Skeletal muscle tissue (tissue), 4 donors: ENCODE measurements around the gene PALD1. TPM values are rescaled to one million over a fixed set of nuclear protein-coding genes. Genes with fewer than 3 reads are reported as not detected.

Experiments used
- H3K27ac ChIP-seq: one replicate; pipeline ENCODE4 v1.7.0; 2013; ENCODE audit warnings: mild to moderate bottlenecking, low read depth, low read length, inconsistent platforms
- H3K27me3 ChIP-seq, 3 donors: one replicate each; pipeline ENCODE4 v1.7.0; 2013; ENCODE audit warnings: low read length in 3 of 3; ENCODE audit not compliant: control insufficient read depth in 3 of 3, insufficient read depth in 3 of 3
- H3K36me3 ChIP-seq, 3 donors: one replicate each; pipeline ENCODE4 v1.7.0; 2013; ENCODE audit warnings: low read length in 3 of 3; ENCODE audit not compliant: control insufficient read depth in 3 of 3, insufficient read depth in 3 of 3
- H3K4me1 ChIP-seq, 3 donors: one replicate each; pipeline ENCODE4 v1.7.0; 2013; ENCODE audit warnings: low read length in 3 of 3, mild to moderate bottlenecking in 3 of 3; ENCODE audit not compliant: control insufficient read depth in 3 of 3, insufficient read depth in 3 of 3
- H3K4me3 ChIP-seq, 3 donors: one replicate each; pipeline ENCODE4 v1.7.0; 2013; ENCODE audit warnings: low read length in 3 of 3
- H3K9ac ChIP-seq, 3 donors: one replicate each; pipeline ENCODE4 v1.7.0; 2013; ENCODE audit warnings: low read length in 3 of 3, mild to moderate bottlenecking in 3 of 3, moderate library complexity in 2 of 3, low read depth in 1 of 3
- H3K9me3 ChIP-seq, 3 donors: one replicate each; pipeline ENCODE4 v1.7.0; 2013; ENCODE audit warnings: low read length in 3 of 3; ENCODE audit not compliant: control insufficient read depth in 3 of 3
- total RNA-seq: library from RNA; depleted of rRNA; stranded (reverse); fragments of >200 nt; gene quantifications from one replicate; pipeline ENCODE4 v1.2.3, GENCODE V29; 2014
- donor health status: Osteomylitis.

The PALD1 gene
- total RNA-seq, 1 donor from 2014 or later: 15.7 TPM

DNA sequence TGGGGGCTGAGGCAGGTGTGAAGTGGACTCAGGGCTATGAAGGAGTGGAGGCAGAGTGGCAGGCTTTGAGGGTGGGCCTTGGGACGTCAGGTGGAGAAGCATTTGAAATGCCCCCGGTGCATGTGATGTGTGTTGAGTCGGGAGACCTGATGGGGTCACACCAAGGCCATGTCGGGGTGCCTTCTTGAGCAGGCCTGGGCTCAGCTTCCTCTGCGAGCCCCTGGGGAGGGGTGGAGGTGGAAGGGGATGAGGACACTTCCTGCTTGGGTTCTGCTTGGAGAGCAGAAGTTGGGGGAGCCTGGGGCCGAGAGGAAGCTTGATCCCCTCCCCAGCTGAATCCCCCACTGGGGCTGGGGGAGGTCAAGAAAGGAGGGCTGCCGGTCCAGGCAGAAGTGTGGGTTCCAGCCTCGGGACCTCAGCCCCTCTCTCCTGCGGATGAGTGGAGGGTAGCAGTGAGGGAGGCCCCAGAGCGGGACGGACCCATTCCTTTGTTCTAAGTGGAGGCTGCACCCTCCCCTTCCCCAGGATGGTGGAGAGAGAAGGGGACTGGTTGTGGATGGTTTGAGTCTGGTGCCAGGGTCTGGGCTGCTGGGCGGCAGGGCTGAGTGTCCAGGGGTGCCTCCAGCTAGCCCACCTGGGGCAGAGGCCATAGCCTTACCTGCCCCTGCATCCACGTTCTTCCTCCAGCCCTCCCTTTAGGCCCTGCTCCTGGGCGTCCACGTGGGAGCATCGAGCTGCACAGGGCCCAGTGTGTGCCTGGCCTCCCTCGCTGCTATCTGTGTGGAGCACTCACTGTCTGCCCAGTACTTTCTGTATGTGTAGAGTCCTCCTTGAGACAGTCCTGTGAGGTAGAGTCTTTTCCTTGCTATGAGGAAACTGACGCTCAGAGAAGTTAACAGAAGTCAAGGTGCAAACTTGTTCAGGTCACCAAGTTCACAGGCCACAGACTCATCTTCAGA is 87.3 kb downstream of the PALD1 start:
- Histone ChIP-seq H3K4me3 (no peak overlapping the region), H3K4me1 (peaks cover 4 to 7% (median 5%) of the 10 kb centered on the region in 3 donors), H3K36me3 (peaks cover 0 to 3% (median 2%) of the 10 kb centered on the region in 3 donors), H3K9ac (no peak overlapping the region), H3K27ac (no peak overlapping the region), H3K9me3 (no peaks in the 10 kb centered on the region), H3K27me3 (no peaks in the 10 kb centered on the region)

DNA sequence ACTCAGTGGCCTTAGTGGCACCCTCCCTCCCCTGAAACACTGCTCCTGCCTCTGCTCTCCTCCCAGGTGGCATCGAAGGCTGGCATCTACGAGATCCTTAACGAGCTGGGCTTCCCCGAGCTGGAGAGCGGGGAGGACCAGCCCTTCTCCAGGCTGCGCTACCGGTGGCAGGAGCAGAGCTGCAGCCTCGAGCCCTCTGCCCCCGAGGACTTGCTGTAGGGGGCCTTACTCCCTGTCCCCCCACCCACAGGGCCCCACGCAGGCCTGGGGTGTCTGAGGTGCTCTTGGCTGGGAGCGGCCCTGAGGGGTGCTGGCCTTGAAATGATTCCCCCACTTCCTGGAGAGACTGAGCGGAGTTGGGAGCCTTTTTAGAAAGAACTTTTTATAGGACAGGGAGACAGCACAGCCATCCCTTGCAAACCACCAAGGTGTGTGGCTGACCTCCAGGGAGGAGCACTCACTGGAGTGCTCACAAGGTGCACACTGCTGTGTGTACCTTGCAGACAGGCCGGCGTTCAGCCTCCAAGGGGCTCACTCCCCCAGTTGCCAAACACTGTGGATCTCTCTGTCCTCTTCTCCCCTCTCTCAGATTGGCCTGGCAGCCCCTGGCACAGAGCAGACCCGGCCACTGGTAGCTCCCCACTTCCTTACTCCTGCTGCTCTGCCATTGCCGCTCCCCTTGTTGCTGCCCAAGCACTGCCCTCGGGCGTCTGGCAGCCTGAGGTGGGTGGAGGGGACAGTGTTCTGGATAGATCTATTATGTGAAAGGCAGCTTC is 88.1 kb downstream of the PALD1 start:
- Histone ChIP-seq H3K9me3 (no peaks in the 10 kb centered on the region), H3K27me3 (no peaks in the 10 kb centered on the region), H3K4me3 (no peak overlapping the region), H3K4me1 (no peaks in the 10 kb centered on the region), H3K9ac (no peak overlapping the region), H3K36me3 (peaks cover 0 to 3% (median 2%) of the 10 kb centered on the region in 3 donors), H3K27ac (no peak overlapping the region)

DNA sequence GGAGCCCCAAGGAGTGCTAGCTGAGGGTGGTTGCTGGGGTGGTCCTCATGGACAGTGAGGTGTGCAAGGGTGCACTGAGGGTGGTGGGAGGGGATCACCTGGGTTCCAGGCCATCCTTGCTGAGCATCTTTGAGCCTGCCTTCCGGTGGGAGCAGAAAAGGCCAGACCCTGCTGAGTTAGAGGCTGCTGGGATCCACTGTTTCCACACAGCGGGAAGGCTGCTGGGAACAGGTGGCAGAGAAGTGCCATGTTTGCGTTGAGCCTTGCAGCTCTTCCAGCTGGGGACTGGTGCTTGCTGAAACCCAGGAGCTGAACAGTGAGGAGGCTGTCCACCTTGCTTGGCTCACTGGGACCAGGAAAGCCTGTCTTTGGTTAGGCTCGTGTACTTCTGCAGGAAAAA is 89.0 kb downstream of the PALD1 start:
- Histone ChIP-seq H3K36me3 (peaks cover 0 to 3% (median 2%) of the 10 kb centered on the region in 3 donors), H3K27me3 (no peaks in the 10 kb centered on the region), H3K9ac (no peak overlapping the region), H3K27ac (no peak overlapping the region), H3K9me3 (no peaks in the 10 kb centered on the region), H3K4me1 (no peaks in the 10 kb centered on the region), H3K4me3 (no peak overlapping the region)

DNA sequence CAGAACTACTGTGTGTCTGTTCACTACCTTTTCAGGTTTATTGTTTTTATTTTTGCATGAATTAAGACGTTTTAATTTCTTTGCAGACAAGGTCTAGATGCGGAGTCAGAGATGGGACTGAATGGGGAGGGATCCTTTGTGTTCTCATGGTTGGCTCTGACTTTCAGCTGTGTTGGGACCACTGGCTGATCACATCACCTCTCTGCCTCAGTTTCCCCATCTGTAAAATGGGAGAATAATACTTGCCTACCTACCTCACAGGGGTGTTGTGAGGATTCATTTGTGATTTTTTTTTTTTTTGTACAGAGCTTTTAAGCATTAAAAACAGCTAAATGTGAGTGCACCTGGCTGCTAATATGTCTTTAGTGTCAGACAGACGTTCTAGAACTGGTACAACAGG is 89.5 kb downstream of the PALD1 start:
- Histone ChIP-seq H3K36me3 (peaks cover 0 to 3% (median 2%) of the 10 kb centered on the region in 3 donors), H3K4me1 (no peaks in the 10 kb centered on the region), H3K9ac (no peak overlapping the region), H3K4me3 (no peak overlapping the region), H3K9me3 (no peaks in the 10 kb centered on the region), H3K27me3 (no peaks in the 10 kb centered on the region), H3K27ac (no peak overlapping the region)

DNA sequence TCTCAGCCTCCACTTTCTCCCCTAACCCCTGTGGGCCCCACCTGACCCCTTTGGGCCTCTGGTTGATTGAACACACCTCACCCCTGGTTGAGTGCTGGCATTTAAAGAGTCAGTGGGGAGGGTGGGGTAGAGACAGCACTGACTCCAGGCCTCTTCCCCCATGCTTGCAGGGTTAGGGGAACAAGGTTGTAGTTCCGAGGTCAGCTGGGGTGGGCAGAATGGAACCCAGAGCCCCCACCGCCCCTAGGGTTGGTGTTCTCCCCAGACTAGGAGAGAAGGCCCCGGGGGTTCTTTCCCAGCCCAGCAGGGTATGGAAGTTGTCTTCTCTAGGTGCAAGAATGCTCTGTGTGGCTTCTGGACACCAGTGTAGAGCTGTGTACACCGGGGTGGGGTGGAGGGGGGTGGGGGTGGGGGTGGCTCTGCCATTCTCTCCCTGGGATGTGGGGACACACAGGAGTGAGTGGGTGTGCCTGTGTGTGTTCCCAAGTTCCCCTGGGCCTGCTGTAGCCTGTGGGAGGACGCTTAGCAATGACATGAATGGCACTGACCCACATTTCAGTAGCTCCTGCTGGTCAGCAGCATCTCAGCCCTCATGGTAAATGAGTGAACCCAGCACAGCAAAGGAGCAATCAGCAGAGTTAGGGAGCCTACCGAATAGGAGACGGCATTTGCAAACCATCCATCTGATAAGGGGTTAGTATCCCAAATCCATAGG is 90.4 kb downstream of the PALD1 start:
- Histone ChIP-seq H3K27ac (no peak overlapping the region), H3K4me1 (no peaks in the 10 kb centered on the region), H3K36me3 (peaks cover 0 to 3% (median 2%) of the 10 kb centered on the region in 3 donors), H3K9ac (no peak overlapping the region), H3K4me3 (no peak overlapping the region), H3K9me3 (no peaks in the 10 kb centered on the region), H3K27me3 (no peaks in the 10 kb centered on the region)

DNA sequence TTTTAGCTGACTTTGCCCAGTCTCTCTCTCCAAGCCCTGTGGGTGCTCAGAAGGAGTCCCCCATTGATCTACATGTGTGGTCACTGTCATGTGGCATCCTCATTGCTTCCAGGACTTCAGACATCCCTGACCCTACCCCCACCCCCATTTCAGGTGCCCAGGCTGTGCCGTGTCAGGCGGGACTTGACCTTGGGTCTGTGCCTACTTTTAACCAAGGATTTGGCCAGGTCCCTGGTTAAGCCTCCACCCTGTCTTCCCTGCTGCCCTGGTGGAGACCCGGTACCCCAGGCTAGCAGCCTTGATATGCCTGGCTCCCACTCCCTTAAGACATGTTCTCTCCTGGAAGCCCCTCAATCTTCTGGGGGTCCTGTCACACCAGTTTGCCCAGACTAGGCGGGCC is 92.7 kb downstream of the PALD1 start:
- H3K4me1 ChIP-seq: peaks cover 6 to 10% (median 10%) of the 10 kb centered on the region in 3 donors
- peaks cover 0 to 2% (median 1%) of the 10 kb centered on the region in 3 donors for H3K36me3 ChIP-seq
- H3K4me3 ChIP-seq: no peak overlapping the region
- no peaks in the 10 kb centered on the region for H3K9me3 ChIP-seq
- no peak overlapping the region for H3K27ac ChIP-seq
- no peaks in the 10 kb centered on the region for H3K27me3 ChIP-seq
- no peak overlapping the region for H3K9ac ChIP-seq

DNA sequence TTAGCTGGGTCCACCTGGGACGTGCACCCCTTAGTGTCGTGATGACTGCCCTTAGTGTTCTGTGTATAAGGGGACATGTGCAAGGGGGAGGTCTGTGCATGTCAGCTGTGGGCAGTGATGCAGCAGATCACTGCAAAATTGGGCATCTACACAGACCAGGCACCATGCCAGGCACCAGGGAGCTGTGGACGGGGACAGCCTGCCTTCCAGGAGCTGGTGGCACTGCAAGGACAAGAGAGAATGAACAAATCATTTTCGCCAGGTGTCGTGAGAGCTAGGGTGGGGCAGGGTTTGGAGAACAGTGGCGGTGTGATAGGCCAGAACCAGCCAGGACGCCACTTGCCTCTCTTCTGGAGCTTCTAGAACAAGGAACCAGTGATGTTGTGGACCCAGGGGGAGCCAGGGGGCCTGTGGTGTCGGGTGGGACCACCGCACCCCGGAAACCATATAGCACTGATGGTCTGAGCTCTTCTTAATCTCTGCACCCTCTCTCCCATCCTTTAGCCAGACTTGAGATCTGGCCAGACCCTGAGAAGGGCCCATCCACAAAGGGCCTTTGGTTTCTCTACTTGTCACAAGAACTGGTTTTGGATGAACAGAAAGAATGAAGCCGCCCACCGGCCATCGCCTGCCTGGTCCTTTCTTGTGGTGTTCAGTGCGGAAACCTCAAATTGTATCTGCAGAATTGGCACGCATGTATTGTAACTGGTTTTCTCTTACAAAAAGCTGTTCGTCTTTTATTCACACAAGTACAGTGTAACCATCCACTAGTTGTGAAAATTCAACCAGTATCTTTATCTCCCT is 93.3 kb downstream of the PALD1 start:
- Histone ChIP-seq H3K4me1 (peaks cover 10 to 15% (median 14%) of the 10 kb centered on the region in 3 donors), H3K9ac (no peak overlapping the region), H3K36me3 (peaks cover 0 to 2% (median 0%) of the 10 kb centered on the region in 3 donors), H3K4me3 (no peak overlapping the region), H3K27ac (no peak overlapping the region), H3K9me3 (no peaks in the 10 kb centered on the region), H3K27me3 (no peaks in the 10 kb centered on the region)

DNA sequence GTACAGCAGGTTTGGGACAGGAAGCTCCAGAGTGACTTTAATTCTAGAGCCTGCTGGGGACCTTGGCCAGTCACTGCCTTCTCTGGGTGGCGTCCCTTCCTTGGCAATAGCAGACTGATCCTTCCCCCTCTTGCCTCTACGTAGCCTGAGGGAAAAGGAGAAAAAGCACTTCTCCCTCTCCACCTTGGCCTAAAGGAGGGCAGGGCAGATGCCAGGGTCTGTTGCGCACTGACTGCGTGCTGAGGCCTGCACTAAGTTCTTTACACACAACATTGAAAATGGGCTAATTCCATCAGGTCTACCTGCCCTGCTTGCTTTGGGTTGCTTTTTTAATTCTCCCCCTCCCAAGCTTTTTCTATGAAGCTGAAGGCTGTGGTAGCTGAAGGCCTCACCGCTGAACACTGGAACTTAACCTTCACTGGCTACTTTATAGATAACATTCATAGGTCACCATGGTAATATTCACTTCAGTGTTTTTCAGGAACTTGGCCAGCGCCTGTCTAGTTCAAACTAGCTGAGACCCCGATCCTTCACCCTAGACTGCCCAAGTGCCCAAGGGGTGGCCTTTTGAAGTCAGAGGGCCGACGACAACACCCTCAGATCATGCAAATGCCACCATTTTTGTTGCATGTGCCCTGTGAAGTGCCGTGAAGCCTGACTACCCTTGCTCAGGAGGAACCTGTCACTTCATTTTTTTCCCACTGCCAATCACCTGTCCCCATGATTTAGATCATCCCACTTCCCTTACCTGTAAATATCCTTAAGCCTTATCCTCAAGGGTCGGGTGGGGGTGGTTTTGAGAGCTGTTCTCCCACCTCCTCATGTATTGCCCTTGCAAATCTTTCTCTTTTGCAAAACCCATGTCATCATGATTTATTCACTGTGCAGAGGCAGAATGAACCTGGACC is 95.3 kb downstream of the PALD1 start:
- Histone ChIP-seq H3K36me3 (peaks cover 0 to 2% (median 0%) of the 10 kb centered on the region in 3 donors), H3K4me3 (no peak overlapping the region), H3K27ac (no peak overlapping the region), H3K27me3 (no peaks in the 10 kb centered on the region), H3K9me3 (no peaks in the 10 kb centered on the region), H3K4me1 (peaks cover 10 to 15% (median 14%) of the 10 kb centered on the region in 3 donors), H3K9ac (no peak overlapping the region)
